ELF-1 (cell line): ENCODE data around the gene SARM1.

Experiments used
- DNase-seq: peaks from one replicate; pipeline ENCODE4 v3.0.0-alpha.2; 2016; ENCODE audit warnings: low read depth, low spot score

SARM1 gene

GRCh38 chr17:28341516-28341915 is 30.0 kb upstream of the SARM1 start:
- no peak for DNase-seq

- DNase-seq, result no peak
Measured at GRCh38 chr17:28342313-28342712, 29.2 kb upstream of the SARM1 start.

GRCh38 chr17:28343491-28343932 is 28.0 kb upstream of the SARM1 start:
- DNase-seq, result no peak

GRCh38 chr17:28344011-28344410 is 27.5 kb upstream of the SARM1 start:
- DNase-seq, result no peak

- DNase-seq, result no peak
Measured at GRCh38 chr17:28344435-28344901, 27.0 kb upstream of the SARM1 start.

GRCh38 chr17:28345419-28346198 is 25.9 kb upstream of the SARM1 start:
- no peak for DNase-seq

GRCh38 chr17:28346199-28346580 is 25.3 kb upstream of the SARM1 start:
- DNase-seq, result no peak

GRCh38 chr17:28346746-28347246 is 24.7 kb upstream of the SARM1 start:
- DNase-seq, result peak; percentile 22

- no peak for DNase-seq
Measured at GRCh38 chr17:28347261-28347891, 24.1 kb upstream of the SARM1 start.

GRCh38 chr17:28348979-28349378 is 22.5 kb upstream of the SARM1 start:
- no peak for DNase-seq

GRCh38 chr17:28350271-28350670 is 21.2 kb upstream of the SARM1 start:
- DNase-seq, result no peak

- peak; percentile 95 for DNase-seq
Measured at GRCh38 chr17:28357061-28357900, 14.2 kb upstream of the SARM1 start, which contains the start of gene POLDIP2. POLDIP2 (minus strand) TSS chr17:28357527; CDS start chr17:28357448, 79 bp downstream.

GRCh38 chr17:28357901-28358197 is 13.6 kb upstream of the SARM1 start:
- no peak for DNase-seq

GRCh38 chr17:28363186-28363585 is 8.3 kb upstream of the SARM1 start:
- no peak for DNase-seq

GRCh38 chr17:28363776-28364650 is 7.5 kb upstream of the SARM1 start:
- DNase-seq, result no peak

- DNase-seq, result no peak
Measured at GRCh38 chr17:28364665-28365363, 6.7 kb upstream of the SARM1 start, which contains the start of gene SEBOX. SEBOX (minus strand) TSS chr17:28365199; CDS start chr17:28365151, 48 bp downstream.

- DNase-seq, result no peak
Measured at GRCh38 chr17:28365487-28365886, 6.0 kb upstream of the SARM1 start.

- DNase-seq, result no peak
Measured at GRCh38 chr17:28366605-28367004, 4.9 kb upstream of the SARM1 start.

- DNase-seq, result no peak
Measured at GRCh38 chr17:28367641-28368305, 3.7 kb upstream of the SARM1 start.

- no peak for DNase-seq
Measured at GRCh38 chr17:28368306-28368831, 3.1 kb upstream of the SARM1 start.
